ENCODE measurements around the gene PANK4. TPM values are rescaled to one million over a fixed set of nuclear protein-coding genes. Genes with fewer than 3 reads are reported as not detected.
"Not testable (repeated sequence)": the region's sequence is repeated elsewhere in the genome, so short reads cannot be mapped to it uniquely, and the experiment has no call there.

Gene PANK4
- total and polyA plus RNA-seq, 4 donors = 6.2 to 26.8 (median 12.6) TPM

GRCh38 chr1:2568187-2568816, 41.9 kb upstream of the PANK4 start:
- not testable (repeated sequence) for H3K36me3 ChIP-seq (ENCODE audit: control insufficient read depth in 4 of 4, insufficient read depth in 3 of 4, low read depth in 1 of 4, low read length in 3 of 4); H3K4me1 ChIP-seq (ENCODE audit: control insufficient read depth in 4 of 4, insufficient read depth in 4 of 4, low read length in 3 of 4); H3K9me3 ChIP-seq (ENCODE audit: control insufficient read depth in 4 of 4, low read length in 3 of 4); H3K4me3 ChIP-seq (ENCODE audit: low read depth in 1 of 3, low read length in 3 of 3); H3K9ac ChIP-seq (ENCODE audit: low read depth in 1 of 2, low read length in 2 of 2); H3K27ac ChIP-seq (ENCODE audit: low read depth in 1 of 2, low read length in 2 of 2); DNase-seq (ENCODE audit: low spot score); H3K27me3 ChIP-seq (ENCODE audit: control insufficient read depth in 4 of 4, insufficient read depth in 4 of 4, low read length in 3 of 4)
- WGBS = 81% methylated on average over 12 of the region's 17 CpGs

- 86% methylated on average over 16 of the region's 16 CpGs for WGBS
- H3K27ac ChIP-seq (ENCODE audit: low read depth in 1 of 2, low read length in 2 of 2) = no peak overlapping the region
- TF ChIP-seq RXRA (IDR thresholded peaks at IDR 0.05) (no peak), ATF3 (IDR thresholded peaks at IDR 0.05) (no peak), SP1 (IDR thresholded peaks at IDR 0.05) (no peak), NR2F2 (IDR thresholded peaks at IDR 0.05) (no peak), CTCF (IDR thresholded peaks at IDR 0.05; ENCODE audit: low read depth, low read length, missing input control) (no peak), FOXA1 (IDR thresholded peaks at IDR 0.05) (no peak), HNF4G (IDR thresholded peaks at IDR 0.05) (no peak), EGR1 (IDR thresholded peaks at IDR 0.05; ENCODE audit: low read depth in 2 of 2) (no peak), MAX (IDR thresholded peaks at IDR 0.05) (no peak), RAD21 (IDR thresholded peaks at IDR 0.05) (no peak), HNF4A (conservative IDR thresholded peaks at IDR 0.05) (no peak), TAF1 (conservative IDR thresholded peaks at IDR 0.05) (no peak), JUND (IDR thresholded peaks at IDR 0.05) (no peak), REST (IDR thresholded peaks at IDR 0.05) (no peak), GABPA (IDR thresholded peaks at IDR 0.05 in 1 of 2, conservative IDR thresholded peaks at IDR 0.05 in 1 of 2) (no peak)
- H3K27me3 ChIP-seq (ENCODE audit: control insufficient read depth in 4 of 4, insufficient read depth in 4 of 4, low read length in 3 of 4) = no peaks in the 10 kb centered on the region
- no peak overlapping the region for H3K4me3 ChIP-seq (ENCODE audit: low read depth in 1 of 3, low read length in 3 of 3)
- H3K9me3 ChIP-seq (ENCODE audit: control insufficient read depth in 4 of 4, low read length in 3 of 4) = no peaks in the 10 kb centered on the region
- H3K4me1 ChIP-seq (ENCODE audit: control insufficient read depth in 4 of 4, insufficient read depth in 4 of 4, low read length in 3 of 4) = peaks cover 0 to 5% (median 0%) of the 10 kb centered on the region in 4 donors
- H3K36me3 ChIP-seq (ENCODE audit: control insufficient read depth in 4 of 4, insufficient read depth in 3 of 4, low read depth in 1 of 4, low read length in 3 of 4) = peaks cover 0 to 12% (median 4%) of the 10 kb centered on the region in 4 donors
- no peak for DNase-seq (ENCODE audit: low spot score)
- no peak overlapping the region for H3K9ac ChIP-seq (ENCODE audit: low read depth in 1 of 2, low read length in 2 of 2)
Measured at GRCh38 chr1:2567083-2567679, 40.8 kb upstream of the PANK4 start.

All from liver (tissue), 9 donors.